ENCODE data around the gene FNBP1L. TPM values are rescaled to one million over a fixed set of nuclear protein-coding genes. Genes with fewer than 3 reads are reported as not detected.
"Not testable (repeated sequence)": the region's sequence is repeated elsewhere in the genome, so short reads cannot be mapped to it uniquely, and the experiment has no call there.

Gene FNBP1L
- total RNA-seq, 6 experiments from 2014 or later: 1.0 to 6.2 (median 1.2) TPM

GRCh38 chr1:93549811-93550210 lies 101.9 kb downstream of the FNBP1L start:
- Mint-ChIP-seq H3K27ac (no peak overlapping the region), H3K4me3 (no peak overlapping the region), H3K4me1 (ENCODE audit: low read depth) (peaks cover 17% of the 10 kb centered on the region), H3K36me3 (ENCODE audit: low read depth) (no peaks in the 10 kb centered on the region), H3K9me3 (no peaks in the 10 kb centered on the region), H3K27me3 (ENCODE audit: insufficient read depth) (peaks cover 5% of the 10 kb centered on the region)
- TF ChIP-seq CTCF (IDR thresholded peaks at IDR 0.05): no peak
- no peak for DNase-seq

DNA sequence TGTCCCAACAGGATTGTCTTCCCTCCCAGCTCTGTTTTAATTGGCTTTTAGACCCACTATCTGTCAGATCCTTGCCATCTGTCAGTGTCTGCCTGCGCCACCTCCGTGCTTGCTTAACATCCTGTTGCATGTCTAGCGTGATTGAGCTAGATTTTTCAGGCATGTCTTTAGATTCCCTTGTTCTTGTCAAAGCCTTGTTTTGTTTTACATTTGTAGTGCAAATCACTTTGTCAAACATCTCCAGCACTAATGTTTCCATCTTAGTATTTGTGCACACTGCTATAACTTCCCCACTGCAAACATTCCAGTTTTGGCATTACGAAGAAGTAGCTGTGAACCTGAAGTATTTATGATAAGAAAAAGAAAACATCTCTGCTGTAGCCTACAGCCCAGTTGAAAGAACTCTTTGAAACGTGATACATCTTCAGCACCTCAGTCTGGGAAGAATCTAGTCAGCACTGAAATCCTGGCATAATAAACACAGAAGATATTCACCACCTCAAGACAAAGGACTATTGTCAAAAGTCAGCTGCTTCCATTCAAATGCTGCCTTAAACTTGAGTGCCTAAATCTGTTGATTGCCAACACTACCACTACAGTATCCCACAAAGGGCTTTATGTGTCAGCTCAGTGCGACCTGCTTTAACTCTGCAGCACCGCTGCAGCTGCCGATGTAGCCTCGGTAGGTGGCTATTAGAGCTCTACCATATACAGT lies 105.0 kb downstream of the FNBP1L start:
- Mint-ChIP-seq H3K4me1 (ENCODE audit: low read depth) (peaks cover 23% of the 10 kb centered on the region), H3K36me3 (ENCODE audit: low read depth) (peaks cover under 1% of the 10 kb centered on the region; the same call in 1 of the 2 replicates), H3K27me3 (ENCODE audit: insufficient read depth) (peaks cover 5% of the 10 kb centered on the region), H3K27ac (no peak overlapping the region), H3K9me3 (no peaks in the 10 kb centered on the region; the same call in 1 of the 2 replicates), H3K4me3 (no peak overlapping the region)
- DNase-seq: no peak
- TF ChIP-seq CTCF (IDR thresholded peaks at IDR 0.05): no peak

DNA sequence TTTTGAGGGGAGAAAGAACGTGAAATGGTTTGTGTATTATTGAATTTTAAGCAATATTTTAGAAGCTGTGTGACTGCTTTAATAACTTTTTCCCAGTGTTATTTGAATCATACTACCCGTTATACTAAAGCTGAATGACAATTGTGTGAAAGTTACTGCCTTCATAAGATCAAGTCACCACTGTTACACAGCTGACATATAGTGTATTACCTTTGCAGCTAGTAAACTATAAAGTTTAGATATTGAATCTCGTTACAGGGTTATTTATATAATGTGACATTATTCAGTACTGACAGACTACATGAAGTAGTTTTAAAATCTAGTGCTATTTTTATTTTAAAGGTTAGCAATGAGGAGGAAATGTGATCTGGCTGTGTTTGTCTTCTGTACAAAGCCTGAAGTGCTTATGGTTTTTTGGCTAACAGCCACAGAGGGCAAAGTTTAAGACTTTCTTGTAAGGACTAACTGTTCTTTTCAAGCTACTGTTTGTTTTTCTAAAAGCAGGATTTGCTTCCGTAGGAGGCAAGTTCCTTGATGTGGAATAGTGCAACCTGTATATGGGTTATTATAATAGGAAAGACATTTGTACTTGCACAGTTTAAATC lies 106.1 kb downstream of the FNBP1L start:
- not testable (repeated sequence) for H3K27me3 Mint-ChIP-seq (ENCODE audit: insufficient read depth); H3K4me3 Mint-ChIP-seq; H3K27ac Mint-ChIP-seq; H3K9me3 Mint-ChIP-seq; DNase-seq; H3K36me3 Mint-ChIP-seq (ENCODE audit: low read depth)
- H3K4me1 Mint-ChIP-seq (ENCODE audit: low read depth): peaks cover 23% of the 10 kb centered on the region

DNA sequence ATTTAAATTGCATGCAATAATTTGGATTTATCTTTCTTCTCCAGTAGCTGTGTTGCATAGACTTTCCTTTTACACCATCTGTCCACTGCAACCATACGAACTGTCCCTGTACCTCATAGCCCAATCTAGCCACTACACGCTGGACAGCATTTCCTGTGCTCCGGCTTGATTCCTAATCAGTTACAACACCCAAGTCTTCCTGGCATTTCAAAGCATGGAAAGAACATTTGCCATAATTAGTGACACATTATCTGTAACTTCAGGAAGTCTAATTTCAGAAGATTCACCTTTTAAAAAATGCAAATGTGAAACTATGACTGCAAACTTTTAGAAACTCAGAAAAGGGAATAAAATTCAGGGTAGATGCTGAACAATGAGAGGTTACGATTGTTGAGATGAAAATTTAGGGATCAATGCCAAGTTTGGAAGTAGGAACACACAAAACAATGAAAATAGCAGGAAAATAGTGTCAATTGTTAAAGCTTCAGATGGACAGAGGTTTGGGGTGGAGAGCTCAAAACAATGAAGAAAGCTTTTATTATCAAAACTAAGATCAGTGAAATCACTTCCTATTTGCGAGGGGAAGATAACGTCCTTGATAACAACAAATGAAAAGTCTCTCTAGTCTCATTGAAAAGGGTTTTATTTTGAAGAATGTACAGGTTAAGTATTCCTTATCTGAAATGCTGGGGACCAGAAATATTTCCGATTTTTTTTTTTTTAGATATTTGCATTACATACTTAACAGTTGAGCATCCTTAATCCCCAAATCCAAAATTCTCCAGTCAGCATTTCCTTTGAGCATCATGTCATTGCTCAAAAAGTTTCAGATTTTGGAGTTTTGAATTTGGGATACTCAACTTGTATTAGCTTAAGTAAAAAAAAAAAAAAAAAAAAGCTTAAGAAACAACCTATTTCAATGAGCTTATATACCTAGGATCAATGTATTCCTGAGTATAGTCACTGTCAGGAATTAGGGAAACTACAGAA lies 107.3 kb downstream of the FNBP1L start:
- Mint-ChIP-seq H3K27me3 (ENCODE audit: insufficient read depth) (peaks cover 9% of the 10 kb centered on the region), H3K36me3 (ENCODE audit: low read depth) (peaks cover 19% of the 10 kb centered on the region), H3K4me3 (no peak overlapping the region), H3K9me3 (no peaks in the 10 kb centered on the region; the same call in 1 of the 2 replicates), H3K4me1 (ENCODE audit: low read depth) (peaks cover 23% of the 10 kb centered on the region), H3K27ac (no peak overlapping the region)
- TF ChIP-seq CTCF (IDR thresholded peaks at IDR 0.05): no peak
- DNase-seq: no peak

DNA sequence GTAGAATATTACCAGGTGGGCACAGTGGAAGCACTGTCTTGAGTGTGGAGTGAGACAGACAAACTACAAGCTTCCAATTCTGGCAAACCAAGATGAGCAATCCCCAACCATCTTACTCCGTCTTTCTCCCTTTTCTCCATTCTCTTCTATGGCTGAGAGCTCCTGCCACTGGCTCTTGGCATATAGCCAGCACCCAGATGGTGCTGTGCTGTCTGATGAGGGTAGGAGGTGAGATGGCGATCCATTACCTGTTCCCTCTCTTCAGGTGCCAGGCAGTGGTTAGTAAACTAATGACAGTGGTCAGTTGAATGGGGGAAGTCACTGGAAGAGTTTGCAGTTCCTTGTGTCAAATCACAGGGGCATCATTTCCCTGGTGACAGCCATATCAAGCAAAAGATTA lies 108.4 kb downstream of the FNBP1L start:
- Mint-ChIP-seq H3K27ac (no peak overlapping the region), H3K36me3 (ENCODE audit: low read depth) (peaks cover 26% of the 10 kb centered on the region), H3K4me1 (ENCODE audit: low read depth) (peaks cover 23% of the 10 kb centered on the region), H3K4me3 (no peak overlapping the region), H3K9me3 (no peaks in the 10 kb centered on the region; the same call in 1 of the 2 replicates), H3K27me3 (ENCODE audit: insufficient read depth) (peaks cover 9% of the 10 kb centered on the region)
- no peak for DNase-seq
- TF ChIP-seq CTCF (IDR thresholded peaks at IDR 0.05): no peak

All from HFFc6 (cell line).